IMR-90 (cell line): ENCODE results near the gene PLAAT2.

Source experiments
- CHD1 ChIP-seq: IDR thresholded peaks from 2 replicates; pipeline ENCODE4 v1.6.1; 2012; ENCODE audit warnings: low read depth, low read length, improper control_type of control experiment
- POLR2A ChIP-seq: IDR thresholded peaks from 2 replicates; pipeline ENCODE4 v1.6.1; 2012; ENCODE audit warnings: mild to moderate bottlenecking, low read depth, low read length
- RAD21 ChIP-seq: IDR thresholded peaks from 2 replicates; pipeline ENCODE4 v1.6.1; 2012; ENCODE audit warnings: low read length, improper control_type of control experiment
- TF ChIP-seq, protein P1 (sequence below): fragments of 150-350 bp; IDR thresholded peaks from 2 replicates; pipeline ENCODE4 v1.6.1; 2017; ENCODE audit warnings: mild to moderate bottlenecking, antibody characterized with exemption, low read length, low read depth
- TF ChIP-seq, protein P2 (sequence below): conservative IDR thresholded peaks from 2 replicates; pipeline ENCODE4 v1.5.1; 2012; ENCODE audit warnings: mild to moderate bottlenecking, low read depth, low read length, improper control_type of control experiment

DNA sequence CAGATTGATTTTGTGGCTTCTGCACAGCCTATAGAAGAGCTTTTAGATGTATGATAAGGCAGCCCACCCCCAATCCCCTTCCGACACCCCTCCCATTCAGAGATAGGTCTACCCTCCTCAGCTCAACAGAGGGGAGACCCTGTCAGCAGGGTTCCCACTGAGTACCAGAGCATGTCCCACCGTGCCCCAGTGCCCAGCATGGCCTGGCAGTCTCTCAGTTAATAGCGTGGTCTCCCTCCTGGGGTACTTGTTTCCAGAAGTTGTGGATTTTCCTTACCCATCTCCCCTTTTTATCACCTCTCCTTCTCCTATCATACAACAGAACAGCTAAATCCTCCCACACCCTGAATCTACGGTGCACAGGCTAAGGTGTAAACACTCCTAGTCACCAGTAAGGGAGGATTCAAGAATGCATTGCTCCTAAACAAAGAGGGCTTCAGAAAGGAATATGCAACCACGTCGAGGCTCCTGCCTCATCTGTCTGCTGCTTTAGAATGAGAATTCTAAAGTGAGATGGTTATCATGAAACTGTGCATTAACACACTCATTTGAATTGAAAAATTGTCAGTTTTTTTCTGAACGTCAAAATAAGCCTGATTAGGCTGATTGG, 6.7 kb downstream of the PLAAT2 start:
- no peak for TF ChIP-seq POLR2A
- TF ChIP-seq, protein P1, sequence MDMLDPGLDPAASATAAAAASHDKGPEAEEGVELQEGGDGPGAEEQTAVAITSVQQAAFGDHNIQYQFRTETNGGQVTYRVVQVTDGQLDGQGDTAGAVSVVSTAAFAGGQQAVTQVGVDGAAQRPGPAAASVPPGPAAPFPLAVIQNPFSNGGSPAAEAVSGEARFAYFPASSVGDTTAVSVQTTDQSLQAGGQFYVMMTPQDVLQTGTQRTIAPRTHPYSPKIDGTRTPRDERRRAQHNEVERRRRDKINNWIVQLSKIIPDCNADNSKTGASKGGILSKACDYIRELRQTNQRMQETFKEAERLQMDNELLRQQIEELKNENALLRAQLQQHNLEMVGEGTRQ = no peak
- TF ChIP-seq, protein P2, sequence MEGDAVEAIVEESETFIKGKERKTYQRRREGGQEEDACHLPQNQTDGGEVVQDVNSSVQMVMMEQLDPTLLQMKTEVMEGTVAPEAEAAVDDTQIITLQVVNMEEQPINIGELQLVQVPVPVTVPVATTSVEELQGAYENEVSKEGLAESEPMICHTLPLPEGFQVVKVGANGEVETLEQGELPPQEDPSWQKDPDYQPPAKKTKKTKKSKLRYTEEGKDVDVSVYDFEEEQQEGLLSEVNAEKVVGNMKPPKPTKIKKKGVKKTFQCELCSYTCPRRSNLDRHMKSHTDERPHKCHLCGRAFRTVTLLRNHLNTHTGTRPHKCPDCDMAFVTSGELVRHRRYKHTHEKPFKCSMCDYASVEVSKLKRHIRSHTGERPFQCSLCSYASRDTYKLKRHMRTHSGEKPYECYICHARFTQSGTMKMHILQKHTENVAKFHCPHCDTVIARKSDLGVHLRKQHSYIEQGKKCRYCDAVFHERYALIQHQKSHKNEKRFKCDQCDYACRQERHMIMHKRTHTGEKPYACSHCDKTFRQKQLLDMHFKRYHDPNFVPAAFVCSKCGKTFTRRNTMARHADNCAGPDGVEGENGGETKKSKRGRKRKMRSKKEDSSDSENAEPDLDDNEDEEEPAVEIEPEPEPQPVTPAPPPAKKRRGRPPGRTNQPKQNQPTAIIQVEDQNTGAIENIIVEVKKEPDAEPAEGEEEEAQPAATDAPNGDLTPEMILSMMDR = no peak
- TF ChIP-seq CHD1 = no peak
- TF ChIP-seq RAD21 = no peak
